Stimulated activated effector memory CD8-positive, alpha-beta T cell treated with anti-CD3 and anti-CD28 coated beads, Interleukin-12 subunit alpha, Interleukin-12 subunit beta, amount 100 ng/mL, for 72 hours (primary cell): ENCODE data around the gene POLR1A.

Source experiments
- ATAC-seq: fragments of 150-1000 bp; cut with Tn5 transposase; 2 replicates; pipeline ENCODE4 v1.10.0; 2021
- DNase-seq, 2 donors: peaks; one replicate each; pipeline ENCODE4 v3.0.0; 2021 to 2022; ENCODE audit warnings: low spot score in 2 of 2
- H3K27ac Mint-ChIP-seq: one replicate; pipeline ENCODE4 v1.8.0; 2022; ENCODE audit warnings: mild to moderate bottlenecking, mixed read lengths
- H3K36me3 Mint-ChIP-seq: one replicate; pipeline ENCODE4 v1.8.0; 2022; ENCODE audit warnings: mild to moderate bottlenecking, mixed read lengths
- H3K4me1 Mint-ChIP-seq: one replicate; pipeline ENCODE4 v1.8.0; 2022; ENCODE audit warnings: mixed read lengths
- H3K4me3 Mint-ChIP-seq: one replicate; pipeline ENCODE4 v1.8.0; 2022; ENCODE audit warnings: mild to moderate bottlenecking, mixed read lengths
- H3K9me3 Mint-ChIP-seq: one replicate; pipeline ENCODE4 v1.8.0; 2022; ENCODE audit warnings: mixed read lengths

The POLR1A gene

DNA sequence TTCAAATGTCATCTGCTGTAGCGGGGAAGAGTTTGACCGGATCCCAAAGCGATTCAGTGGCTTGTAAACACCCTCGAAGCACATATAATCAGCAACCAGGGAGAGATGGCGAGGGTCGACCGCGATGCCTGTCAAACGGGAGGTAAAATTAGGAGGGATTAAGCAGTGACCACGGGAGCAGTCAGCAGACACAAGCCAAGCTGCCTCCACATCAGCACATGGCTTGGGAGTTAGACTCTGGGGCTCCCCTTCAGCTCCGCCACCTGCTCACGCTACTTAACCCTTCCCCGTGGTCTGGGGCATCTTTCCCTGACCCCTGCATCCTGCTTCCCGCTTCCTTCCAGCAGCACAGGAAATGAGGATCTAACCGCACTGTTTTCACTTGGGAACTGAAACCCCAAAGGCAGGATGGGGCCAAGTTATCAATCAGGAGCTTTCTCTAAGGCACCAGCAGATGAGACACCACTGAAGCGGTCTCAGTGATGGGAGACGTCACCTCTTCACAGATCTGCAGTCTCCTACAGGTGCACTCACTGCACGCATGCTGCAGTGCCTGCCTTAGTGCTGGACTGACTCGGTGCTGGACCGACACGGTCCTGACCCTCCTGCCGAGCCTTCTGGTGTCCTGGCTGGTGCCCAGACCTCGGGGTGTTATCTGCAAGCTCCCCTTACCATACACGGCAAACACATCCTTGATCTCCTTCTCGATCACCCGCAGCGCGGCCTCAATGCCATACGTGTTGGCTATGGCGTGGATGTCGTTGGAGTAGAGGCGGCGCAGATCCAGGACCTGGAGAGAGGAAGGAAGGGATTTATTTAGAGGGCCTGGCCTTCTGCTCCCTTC lies 77.5 kb downstream of the POLR1A start:
- Mint-ChIP-seq H3K9me3 (no peaks in the 10 kb centered on the region), H3K27ac (peak overlapping the region; percentile 73), H3K36me3 (peaks cover 86% of the 10 kb centered on the region), H3K4me3 (no peak overlapping the region), H3K4me1 (peaks cover 20% of the 10 kb centered on the region)
- no peak for DNase-seq
- ATAC-seq = no peak

DNA sequence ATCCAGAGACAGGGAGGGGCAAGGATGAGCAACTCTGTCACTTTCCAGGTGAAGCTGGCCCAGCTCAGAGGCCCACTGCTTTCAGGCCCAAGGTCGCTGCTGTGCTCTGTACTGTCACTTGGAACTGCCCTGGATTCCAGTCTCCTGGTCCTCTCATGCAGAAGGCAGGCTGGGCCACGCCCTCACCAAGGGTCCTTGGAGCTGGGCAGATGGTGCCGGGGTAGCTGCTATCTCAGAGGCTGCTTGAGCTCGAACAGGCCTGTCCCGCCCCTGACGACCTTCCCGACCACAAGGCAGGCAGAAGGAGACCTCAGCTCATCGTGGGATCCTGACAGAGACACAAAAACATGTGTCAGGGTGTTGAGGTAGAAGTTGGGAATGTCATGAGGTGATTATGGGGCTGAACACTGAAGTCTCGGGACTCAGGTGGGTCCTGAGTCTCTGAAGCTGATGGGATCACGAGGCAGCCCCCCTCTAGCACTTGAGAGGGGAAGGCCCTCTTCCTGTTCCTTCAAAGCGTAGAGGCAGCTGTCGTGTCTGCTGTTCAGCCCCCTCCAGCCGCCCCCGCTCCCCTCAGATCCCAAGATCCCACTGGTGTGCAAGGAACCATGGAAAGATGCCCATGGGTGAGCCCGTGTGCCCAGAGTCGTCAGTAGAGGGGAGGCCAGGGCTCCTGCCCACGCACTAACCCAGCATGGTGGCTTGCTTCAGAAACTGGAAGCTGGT lies 78.3 kb downstream of the POLR1A start:
- H3K4me3 Mint-ChIP-seq = no peak overlapping the region
- peak overlapping the region; percentile 73 for H3K27ac Mint-ChIP-seq
- no peak for ATAC-seq
- H3K4me1 Mint-ChIP-seq = peaks cover 21% of the 10 kb centered on the region
- no peaks in the 10 kb centered on the region for H3K9me3 Mint-ChIP-seq
- DNase-seq = no peak
- peaks cover 85% of the 10 kb centered on the region for H3K36me3 Mint-ChIP-seq

DNA sequence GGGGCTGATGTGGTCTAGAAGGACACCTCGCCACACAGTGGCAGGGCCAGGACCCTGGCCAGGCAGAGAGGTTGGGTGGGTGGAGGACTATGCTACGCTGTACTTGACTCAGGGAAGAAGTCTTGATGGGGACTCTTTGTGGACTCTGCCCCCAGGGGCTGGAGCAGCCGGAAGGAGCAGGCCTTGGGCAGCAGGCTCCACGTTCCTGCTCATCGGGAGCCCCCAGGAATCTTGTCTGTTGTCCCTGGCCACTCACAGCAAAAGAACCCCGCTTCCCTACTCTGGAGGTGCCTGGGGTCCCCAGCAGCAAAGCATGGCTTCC lies 79.0 kb downstream of the POLR1A start:
- H3K4me1 Mint-ChIP-seq = peaks cover 16% of the 10 kb centered on the region
- no peak overlapping the region for H3K4me3 Mint-ChIP-seq
- H3K27ac Mint-ChIP-seq = peak overlapping the region; percentile 61
- peaks cover 79% of the 10 kb centered on the region for H3K36me3 Mint-ChIP-seq
- DNase-seq (no peak), ATAC-seq (no peak)
- H3K9me3 Mint-ChIP-seq = no peaks in the 10 kb centered on the region

DNA sequence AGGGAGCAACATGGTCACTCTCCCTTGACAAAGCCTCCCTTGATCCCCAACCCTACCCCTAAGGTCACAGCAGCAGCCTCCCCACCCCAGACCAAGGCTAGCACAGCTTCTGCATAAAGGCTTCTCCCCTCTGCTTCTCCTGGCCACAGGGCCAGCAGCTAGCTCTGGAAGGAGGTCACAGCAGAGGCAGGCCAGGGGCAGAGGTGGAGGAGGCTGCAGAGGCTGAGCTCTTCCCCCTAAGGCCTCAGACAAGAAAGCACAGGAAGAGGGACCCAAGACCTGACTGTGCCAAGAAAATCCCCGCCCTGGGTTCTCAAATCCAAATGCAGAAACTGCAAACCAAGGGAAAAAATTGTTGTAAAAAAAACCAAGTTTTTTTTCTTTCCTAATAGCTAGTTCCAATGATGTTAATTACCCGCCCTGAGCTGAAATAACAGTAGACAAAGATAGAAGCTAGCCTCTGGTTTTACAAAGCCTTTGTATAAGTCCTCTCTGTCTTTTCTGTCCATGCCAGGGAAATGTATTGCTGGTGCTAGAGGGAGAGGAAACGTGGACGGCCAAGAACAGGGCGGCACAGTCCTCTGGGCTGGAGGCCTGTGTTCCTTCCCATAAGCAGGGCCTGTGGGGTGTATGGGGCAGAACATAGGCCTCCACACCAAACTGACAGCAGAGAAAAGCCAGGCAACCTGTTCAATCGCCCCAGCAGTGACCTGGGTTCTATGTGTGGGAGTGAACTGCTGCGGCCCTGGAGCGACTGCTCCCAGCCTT lies 79.5 kb downstream of the POLR1A start:
- ATAC-seq (no peak), DNase-seq (no peak)
- H3K9me3 Mint-ChIP-seq = no peaks in the 10 kb centered on the region
- H3K27ac Mint-ChIP-seq = peak overlapping the region; percentile 61
- peaks cover 73% of the 10 kb centered on the region for H3K36me3 Mint-ChIP-seq
- peaks cover 11% of the 10 kb centered on the region for H3K4me1 Mint-ChIP-seq
- no peak overlapping the region for H3K4me3 Mint-ChIP-seq

DNA sequence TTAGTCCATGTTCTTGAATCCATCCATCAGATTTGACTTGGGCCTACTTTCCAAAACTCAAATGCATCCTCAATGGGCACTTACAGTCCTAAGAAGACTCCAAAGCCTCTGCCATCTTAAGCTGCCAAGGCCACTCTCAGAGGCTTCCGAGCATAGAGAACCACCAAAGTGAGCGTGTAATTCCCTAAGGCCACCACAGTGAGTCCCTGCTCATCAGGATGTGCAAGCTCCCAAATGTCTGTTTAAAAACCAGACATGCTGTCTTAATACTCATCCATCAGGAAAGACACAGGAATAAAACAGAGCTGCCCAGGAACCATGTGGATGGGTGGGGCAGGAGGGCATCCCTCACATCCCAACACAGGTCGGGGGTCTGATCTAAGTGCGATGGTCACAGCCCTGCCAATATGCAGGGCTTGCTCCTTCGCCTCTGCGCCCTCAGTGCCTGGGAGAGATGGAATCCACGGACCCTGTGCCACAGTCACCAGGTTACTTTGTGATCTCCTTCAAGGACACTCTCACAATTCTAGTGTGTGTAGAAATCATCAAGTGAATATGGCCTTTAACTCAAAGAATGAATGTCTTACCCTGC lies 80.4 kb downstream of the POLR1A start:
- DNase-seq (no peak), ATAC-seq (no peak)
- Mint-ChIP-seq H3K36me3 (peaks cover 65% of the 10 kb centered on the region), H3K9me3 (no peaks in the 10 kb centered on the region), H3K4me3 (no peak overlapping the region), H3K27ac (peak overlapping the region; percentile 61), H3K4me1 (peaks cover 11% of the 10 kb centered on the region)

DNA sequence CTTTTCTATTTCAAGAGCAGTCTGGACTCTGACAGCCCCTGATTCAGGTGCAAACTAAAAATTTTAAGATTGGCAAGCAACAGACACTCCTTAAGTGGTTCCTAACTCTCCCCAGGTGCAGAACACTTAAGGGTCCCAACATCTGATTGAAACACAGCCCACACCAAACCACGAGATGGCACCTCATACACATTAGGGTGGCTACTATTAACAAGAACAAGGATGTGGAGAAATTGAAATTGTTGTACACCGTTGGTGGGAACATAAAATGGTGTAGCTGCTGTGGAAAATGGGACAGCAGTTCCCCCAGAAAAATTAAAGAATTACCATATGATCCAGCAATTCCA lies 82.3 kb downstream of the POLR1A start:
- Mint-ChIP-seq H3K27ac (peak overlapping the region; percentile 52), H3K4me1 (peaks cover 11% of the 10 kb centered on the region), H3K9me3 (no peaks in the 10 kb centered on the region), H3K4me3 (no peak overlapping the region), H3K36me3 (peaks cover 45% of the 10 kb centered on the region)
- DNase-seq = no peak
- peak; percentile 17 for ATAC-seq

DNA sequence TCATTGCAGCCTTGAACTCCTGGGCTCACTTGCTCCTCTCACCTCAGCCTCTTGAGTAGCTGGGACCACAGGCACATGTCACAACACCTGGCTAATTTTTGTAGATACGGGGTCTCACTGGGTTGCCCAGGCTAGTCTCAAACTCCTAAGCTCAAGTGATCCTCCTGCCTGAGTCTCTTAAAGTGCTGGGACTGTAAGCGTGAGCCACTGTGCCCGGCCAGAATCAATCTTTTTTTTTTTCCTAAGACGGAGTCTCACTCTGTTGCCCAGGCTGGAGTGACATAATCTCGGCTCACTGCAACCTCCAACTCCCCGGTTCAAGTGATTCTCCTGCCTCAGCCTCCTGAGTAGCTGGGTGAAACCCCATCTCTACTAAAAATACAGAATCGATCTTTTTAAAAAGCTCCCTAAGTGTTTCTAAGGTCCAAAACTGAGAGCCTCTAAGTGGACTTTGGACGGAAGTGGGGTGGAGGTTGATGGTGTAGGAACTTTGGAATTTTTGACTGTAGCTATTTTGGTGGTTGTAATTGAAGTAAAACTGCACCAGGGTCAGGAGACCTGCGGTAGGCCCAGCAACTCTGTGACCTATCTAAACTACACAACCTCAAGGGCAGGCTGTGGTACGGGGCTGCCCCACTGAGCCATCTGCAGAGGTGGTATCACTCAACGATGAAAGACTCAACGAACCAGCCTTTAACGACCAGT lies 82.9 kb downstream of the POLR1A start:
- peak; percentile 92 for ATAC-seq
- Mint-ChIP-seq H3K9me3 (no peaks in the 10 kb centered on the region), H3K4me3 (no peak overlapping the region), H3K4me1 (peaks cover 11% of the 10 kb centered on the region), H3K36me3 (peaks cover 40% of the 10 kb centered on the region), H3K27ac (peak overlapping the region; percentile 52)
- DNase-seq = no peak

DNA sequence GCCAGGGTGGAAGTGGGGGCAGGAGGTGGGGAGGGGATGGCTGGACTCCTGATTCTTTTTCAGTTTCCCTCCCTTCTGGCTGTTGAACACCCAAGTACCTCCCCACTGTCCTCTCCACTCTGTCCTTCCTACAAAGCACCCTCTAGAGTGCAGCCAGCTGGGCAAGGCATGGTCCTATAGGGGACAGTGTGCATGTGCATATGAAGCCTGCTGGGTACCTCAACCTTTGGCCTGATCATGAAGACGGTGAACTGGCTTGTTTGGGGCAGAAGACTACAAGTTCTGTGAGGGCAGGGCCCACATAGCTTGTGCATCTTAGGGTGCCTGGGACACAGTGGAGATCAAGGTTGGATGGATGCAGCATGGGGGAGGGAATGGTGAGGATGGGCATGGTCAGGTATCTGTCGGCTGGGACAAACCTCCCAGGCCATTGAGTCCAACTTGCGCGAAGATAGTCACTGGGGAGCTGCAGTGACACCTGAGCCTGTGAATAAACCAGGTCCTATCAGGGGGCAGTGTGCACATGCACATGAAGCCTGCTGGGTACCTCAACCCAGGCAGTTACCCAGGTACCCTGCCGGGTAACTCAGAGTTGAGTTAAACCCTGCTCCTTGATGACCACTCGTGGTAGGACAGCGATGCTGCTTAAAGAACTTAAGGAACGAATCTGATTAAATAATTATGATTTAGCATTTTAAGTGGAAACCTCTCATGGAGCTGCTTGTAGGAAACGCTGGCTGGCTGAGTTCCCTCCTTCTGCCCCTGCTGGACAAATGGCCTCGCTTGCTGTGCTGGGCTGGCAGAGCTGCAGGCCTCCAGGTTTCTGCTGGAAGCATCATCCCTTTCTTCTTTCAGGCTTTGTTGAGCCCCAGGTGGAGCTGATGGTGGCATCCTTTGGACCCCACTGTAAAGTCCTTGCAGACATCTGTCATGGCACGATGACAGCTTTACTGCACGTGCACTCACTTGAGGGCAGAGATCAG lies 84.0 kb downstream of the POLR1A start:
- no peak for DNase-seq
- Mint-ChIP-seq H3K9me3 (no peaks in the 10 kb centered on the region), H3K4me3 (no peak overlapping the region), H3K27ac (peak overlapping the region; percentile 9), H3K4me1 (peaks cover 20% of the 10 kb centered on the region), H3K36me3 (peaks cover 29% of the 10 kb centered on the region)
- ATAC-seq = no peak

DNA sequence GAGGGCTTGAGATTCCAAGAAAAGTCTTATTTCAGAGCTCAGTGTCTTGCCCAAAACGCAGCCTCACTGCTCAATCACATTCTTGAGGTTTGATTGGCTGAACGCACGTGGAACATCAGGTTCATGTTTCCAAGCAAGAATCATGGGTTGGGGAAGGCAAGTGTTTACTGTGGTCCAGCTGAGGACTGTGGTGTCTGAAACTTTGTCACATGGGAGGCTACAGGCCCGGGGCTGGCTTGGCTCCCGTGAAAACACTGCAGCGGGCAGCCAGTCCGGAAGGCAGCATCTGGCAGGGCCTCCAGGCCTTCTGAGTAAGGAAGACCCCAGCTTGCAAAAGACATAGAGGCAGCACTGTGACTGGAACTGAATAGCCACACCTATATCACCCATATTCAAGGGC lies 84.7 kb downstream of the POLR1A start:
- DNase-seq = no peak
- ATAC-seq = no peak
- Mint-ChIP-seq H3K9me3 (no peaks in the 10 kb centered on the region), H3K27ac (no peak overlapping the region), H3K36me3 (peaks cover 22% of the 10 kb centered on the region), H3K4me3 (no peak overlapping the region), H3K4me1 (peaks cover 21% of the 10 kb centered on the region)

DNA sequence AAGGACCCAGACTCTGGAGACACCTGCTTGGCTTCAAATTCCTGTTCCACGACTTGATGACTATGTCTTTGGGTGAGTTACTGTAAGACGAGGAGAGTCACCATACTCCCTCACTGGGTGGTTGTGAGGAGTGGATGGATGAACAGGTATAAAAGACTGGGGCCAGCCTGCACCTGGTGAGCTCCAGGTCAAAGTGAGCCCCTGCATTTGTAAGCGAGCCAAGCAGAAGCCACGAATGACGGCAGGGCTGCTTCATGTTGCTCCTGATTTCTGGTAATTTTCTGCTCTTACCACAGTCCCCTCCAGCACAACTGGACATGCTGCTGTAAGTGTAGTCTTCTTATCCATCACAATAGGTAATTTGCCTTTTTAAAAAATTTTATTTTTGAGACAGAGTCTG lies 86.6 kb downstream of the POLR1A start:
- Mint-ChIP-seq H3K36me3 (peaks cover 11% of the 10 kb centered on the region), H3K27ac (peak overlapping the region; percentile 56), H3K9me3 (peaks cover 3% of the 10 kb centered on the region), H3K4me3 (no peak overlapping the region), H3K4me1 (peaks cover 21% of the 10 kb centered on the region)
- no peak for DNase-seq
- ATAC-seq = no peak

DNA sequence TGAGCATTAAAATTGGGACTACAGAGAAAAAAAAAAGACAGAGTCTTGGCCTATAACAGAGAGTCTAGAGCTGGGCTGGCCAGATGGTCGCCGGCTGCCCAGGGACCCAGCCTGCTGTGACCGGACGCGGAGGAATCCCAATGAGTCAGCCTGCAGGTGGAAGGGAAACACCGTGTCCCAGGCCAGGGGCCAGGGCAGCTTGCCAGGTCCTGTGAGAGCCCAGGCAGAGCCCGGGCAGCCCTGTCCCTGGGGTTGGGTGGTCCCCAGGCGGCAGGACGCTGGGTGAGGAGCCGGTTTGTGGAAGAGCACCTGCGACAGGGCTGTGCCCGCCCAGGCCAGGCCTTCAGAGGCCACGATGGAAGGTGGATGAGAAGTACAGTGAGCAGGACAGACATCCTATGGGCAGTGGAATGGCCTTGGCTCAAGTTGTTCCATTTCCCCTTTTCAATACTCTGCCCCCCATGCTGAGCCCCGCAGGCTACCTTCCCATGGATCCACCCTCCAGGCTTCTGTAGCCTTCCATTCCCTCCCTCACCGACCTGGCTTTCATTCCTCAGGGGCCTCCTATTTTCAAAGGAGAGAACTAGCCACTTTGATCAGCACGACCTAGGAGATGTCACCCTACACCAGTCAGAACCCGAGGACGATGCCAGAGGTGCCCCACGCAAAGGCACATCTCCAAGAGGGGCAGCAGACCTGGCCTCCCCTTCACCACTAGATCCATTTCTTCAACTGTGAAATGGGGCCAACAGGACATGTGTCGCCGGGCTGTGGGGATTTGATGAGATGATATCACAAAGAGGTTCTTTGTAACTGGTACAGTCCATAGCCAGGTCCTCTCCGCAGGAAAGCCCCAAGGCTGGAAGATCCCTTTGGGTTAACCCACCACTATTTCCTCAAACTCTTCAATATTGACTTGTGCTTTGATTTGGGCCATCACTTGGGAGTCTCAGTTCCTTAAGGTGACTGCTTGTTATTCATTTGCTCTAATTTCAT lies 87.5 kb downstream of the POLR1A start:
- Mint-ChIP-seq H3K36me3 (peaks cover 8% of the 10 kb centered on the region), H3K27ac (peak overlapping the region; percentile 56), H3K9me3 (peaks cover 3% of the 10 kb centered on the region), H3K4me3 (no peak overlapping the region), H3K4me1 (peaks cover 17% of the 10 kb centered on the region)
- ATAC-seq (no peak), DNase-seq (no peak)

DNA sequence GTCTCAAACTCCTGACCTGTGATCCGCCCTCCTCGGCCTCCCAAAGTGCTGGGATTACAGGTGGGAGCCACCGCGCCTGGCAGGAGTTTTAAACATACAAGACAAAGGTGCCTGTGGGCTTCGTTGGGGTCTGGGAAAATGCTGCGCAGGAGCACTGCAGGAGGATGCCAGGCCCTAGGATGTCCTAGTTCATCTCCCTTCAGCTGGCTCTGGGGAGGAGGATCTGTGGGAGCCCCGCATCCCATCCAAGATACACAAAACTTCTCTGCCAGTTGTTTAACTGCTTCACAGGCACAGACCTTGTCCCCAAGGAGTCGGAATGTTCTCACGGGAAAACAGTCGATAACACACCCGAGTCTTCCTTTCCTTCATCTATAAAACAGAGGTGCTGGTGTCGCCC lies 89.1 kb downstream of the POLR1A start:
- peaks cover 3% of the 10 kb centered on the region for H3K9me3 Mint-ChIP-seq
- peak overlapping the region; percentile 68 for H3K27ac Mint-ChIP-seq
- H3K36me3 Mint-ChIP-seq = no peaks in the 10 kb centered on the region
- ATAC-seq (no peak), DNase-seq (no peak)
- peak overlapping the region; percentile 37 for H3K4me3 Mint-ChIP-seq
- peaks cover 10% of the 10 kb centered on the region for H3K4me1 Mint-ChIP-seq

DNA sequence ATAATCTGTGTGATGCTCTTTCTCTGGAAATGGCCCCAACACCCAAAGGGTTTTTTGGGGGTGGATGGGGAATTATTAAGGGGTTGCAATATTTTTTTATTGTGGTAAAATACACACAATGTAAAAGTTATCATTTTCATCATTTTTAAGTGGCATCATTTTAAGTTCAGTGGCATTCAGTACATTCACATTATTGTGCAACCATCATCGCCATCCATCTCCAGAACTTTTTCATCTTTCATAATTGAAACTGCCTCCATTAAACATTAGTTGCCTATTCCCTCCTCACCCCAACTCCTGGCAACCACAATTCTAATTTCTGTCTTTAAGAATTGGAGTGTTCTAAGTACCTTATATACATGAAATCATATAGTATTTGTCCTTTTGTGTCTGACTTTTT lies 90.0 kb downstream of the POLR1A start:
- no peak overlapping the region for H3K27ac Mint-ChIP-seq
- no peaks in the 10 kb centered on the region for H3K36me3 Mint-ChIP-seq
- H3K4me3 Mint-ChIP-seq = no peak overlapping the region
- peaks cover 3% of the 10 kb centered on the region for H3K9me3 Mint-ChIP-seq
- no peak for ATAC-seq
- peaks cover 10% of the 10 kb centered on the region for H3K4me1 Mint-ChIP-seq
- DNase-seq = no peak
